A673 (cell line): ENCODE data around the gene STPG2.

Experiments used
- EZH2 ChIP-seq: fragments of 200-600 bp; sonication (generic); IDR thresholded peaks from 2 replicates; pipeline ENCODE4 v1.6.1; 2017; ENCODE audit warnings: borderline replicate concordance, low read depth, mild to moderate bottlenecking, mixed read lengths, antibody characterized with exemption, low read length; ENCODE audit not compliant: poor library complexity, severe bottlenecking
- TF ChIP-seq, protein P1 (sequence below): fragments of 300-800, 200-600 bp; sonication (generic); conservative IDR thresholded peaks from 2 replicates; pipeline ENCODE4 v1.5.1; 2017; ENCODE audit warnings: low read depth, mild to moderate bottlenecking, antibody characterized with exemption, low read length, moderate library complexity, mixed read lengths

DNA sequence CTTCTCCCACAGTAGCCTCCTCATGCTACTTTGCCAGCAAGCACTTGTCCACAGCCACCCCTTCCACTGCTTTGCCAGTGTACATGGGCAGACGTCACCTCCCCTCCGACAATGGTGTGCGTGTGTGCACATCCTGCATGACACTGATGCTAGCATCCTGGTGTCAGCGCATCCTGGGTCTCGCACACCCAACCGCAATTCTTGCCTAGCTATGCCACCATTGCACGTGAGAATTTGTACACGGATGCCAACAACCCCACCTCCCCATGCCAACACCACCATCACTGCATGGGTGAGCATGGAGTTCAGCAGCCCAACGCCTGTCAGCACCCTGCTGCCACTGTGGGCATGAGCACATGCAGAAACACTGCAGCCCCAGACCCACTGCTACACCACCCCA, 550.0 kb downstream of the STPG2 start:
- TF ChIP-seq, protein P1, sequence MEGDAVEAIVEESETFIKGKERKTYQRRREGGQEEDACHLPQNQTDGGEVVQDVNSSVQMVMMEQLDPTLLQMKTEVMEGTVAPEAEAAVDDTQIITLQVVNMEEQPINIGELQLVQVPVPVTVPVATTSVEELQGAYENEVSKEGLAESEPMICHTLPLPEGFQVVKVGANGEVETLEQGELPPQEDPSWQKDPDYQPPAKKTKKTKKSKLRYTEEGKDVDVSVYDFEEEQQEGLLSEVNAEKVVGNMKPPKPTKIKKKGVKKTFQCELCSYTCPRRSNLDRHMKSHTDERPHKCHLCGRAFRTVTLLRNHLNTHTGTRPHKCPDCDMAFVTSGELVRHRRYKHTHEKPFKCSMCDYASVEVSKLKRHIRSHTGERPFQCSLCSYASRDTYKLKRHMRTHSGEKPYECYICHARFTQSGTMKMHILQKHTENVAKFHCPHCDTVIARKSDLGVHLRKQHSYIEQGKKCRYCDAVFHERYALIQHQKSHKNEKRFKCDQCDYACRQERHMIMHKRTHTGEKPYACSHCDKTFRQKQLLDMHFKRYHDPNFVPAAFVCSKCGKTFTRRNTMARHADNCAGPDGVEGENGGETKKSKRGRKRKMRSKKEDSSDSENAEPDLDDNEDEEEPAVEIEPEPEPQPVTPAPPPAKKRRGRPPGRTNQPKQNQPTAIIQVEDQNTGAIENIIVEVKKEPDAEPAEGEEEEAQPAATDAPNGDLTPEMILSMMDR = no peak
- TF ChIP-seq EZH2 = no peak
